Activated naive CD8-positive, alpha-beta T cell treated with anti-CD3 and anti-CD28 coated beads, Interleukin-2, amount 50 U/mL, for 16 hours (primary cell): ENCODE measurements around the gene CDKN2AIP.

ENCODE experiments used
- DNase-seq: peaks from one replicate; pipeline ENCODE4 v3.0.0-alpha.2; 2020; ENCODE audit warnings: low read depth, low spot score

The CDKN2AIP gene, protein sequence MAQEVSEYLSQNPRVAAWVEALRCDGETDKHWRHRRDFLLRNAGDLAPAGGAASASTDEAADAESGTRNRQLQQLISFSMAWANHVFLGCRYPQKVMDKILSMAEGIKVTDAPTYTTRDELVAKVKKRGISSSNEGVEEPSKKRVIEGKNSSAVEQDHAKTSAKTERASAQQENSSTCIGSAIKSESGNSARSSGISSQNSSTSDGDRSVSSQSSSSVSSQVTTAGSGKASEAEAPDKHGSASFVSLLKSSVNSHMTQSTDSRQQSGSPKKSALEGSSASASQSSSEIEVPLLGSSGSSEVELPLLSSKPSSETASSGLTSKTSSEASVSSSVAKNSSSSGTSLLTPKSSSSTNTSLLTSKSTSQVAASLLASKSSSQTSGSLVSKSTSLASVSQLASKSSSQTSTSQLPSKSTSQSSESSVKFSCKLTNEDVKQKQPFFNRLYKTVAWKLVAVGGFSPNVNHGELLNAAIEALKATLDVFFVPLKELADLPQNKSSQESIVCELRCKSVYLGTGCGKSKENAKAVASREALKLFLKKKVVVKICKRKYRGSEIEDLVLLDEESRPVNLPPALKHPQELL

DNA sequence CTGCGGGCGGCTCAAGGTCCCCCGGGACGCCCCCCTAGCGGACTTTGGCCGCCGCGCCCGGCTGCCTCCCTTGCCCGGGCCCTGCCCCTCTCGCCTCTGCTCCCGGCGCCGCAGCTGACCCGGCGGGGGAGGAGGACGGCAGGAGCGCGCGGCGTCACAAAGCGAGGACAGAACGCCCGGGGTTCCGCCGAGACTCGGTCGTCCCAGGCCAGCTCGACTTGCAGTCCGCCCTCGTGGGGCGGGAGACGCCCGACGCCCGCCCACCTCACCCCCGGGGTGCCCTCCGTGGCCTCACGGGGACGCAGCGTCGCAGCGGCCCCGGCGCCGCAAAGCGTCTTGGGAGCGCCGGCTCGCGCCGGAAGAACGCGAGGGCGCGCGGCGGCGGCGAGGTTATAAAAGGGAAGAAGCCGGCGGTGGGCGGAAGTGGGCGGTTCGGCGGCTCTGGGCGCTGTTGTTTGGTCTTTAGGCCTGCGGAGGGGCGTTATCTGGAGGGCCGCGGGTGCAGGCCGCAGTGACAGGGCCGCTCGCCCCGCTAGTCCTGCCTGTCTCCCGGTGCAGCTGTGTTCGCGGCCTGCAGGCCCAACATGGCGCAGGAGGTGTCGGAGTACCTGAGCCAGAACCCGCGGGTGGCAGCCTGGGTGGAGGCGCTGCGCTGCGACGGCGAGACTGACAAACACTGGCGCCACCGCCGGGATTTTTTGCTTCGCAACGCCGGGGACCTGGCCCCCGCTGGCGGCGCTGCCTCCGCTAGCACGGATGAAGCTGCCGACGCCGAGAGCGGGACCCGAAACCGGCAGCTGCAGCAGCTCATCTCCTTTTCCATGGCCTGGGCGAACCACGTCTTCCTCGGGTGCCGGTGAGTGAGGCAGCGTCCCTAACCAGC is at the start of gene CDKN2AIP:
CDKN2AIP (plus strand) TSS at position 423 of the 883 bp plus-strand sequence; CDS start at position 585, 162 bp downstream.
- peak; percentile 86 for DNase-seq

DNA sequence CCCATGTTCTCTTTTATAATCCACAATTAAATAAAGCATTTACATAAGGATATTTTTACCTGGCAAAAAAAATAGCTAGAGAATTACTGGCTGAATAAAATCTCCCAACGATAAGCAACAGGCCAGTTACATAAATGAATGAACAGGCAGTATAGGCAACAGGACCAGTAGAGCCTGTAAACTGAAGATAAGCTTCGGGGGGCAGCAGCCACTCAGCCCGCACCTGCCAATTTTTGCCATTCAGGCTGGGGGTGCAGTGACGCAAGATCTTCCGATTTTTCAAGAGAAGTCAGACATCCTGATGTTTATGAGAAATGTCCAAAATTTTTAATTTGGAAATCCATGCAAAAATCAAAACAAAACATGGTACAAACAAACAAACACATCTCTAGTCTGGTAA is 49.0 kb upstream of the CDKN2AIP start:
- DNase-seq, result no peak

DNA sequence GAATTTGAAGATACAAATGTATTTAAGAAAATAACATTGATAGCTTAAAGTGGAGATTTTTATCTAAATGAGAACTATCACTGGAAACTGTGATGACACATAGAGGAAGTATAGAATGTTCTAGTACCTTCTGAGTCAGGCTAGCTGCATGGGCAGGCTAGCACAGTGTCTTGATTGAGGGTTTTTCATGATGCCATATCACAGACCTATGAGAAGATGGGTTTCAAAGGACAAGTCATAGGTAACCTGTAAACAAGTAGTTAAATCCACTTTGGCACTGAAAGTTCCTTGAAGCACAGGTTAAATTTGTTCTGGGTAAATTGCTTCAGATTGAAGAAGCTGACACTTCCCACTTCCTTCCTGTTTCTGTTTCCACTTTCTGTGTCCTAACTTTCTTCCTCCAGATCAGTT is 48.2 kb upstream of the CDKN2AIP start:
- no peak for DNase-seq

DNA sequence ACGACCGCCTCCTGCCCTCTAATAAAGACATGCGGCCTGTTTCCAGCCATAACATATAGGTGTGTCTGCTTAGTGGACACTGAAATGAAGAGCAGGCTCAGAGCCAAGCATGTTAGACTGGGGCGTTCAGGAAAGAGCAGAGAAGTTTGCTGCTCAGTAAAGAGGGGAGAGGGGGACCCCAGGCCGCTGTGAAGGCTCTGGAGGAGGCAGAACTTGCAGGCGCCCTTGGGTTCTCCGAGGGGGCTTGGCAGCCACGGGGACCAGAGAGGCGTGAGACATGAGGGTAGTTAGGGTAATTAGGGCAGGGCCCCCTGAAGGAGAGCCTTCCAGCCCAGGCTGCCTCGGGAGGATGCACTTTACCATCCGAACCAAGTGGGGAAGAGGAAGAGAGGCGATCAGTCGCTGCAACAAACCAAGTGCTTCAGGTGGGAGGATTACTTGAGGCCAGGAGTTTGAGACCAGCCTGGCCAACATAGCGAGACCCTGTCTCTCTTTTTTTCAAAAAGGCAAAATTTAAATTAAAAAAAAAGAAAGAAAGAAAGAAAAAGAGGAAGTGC is 46.6 kb upstream of the CDKN2AIP start:
- no peak for DNase-seq

DNA sequence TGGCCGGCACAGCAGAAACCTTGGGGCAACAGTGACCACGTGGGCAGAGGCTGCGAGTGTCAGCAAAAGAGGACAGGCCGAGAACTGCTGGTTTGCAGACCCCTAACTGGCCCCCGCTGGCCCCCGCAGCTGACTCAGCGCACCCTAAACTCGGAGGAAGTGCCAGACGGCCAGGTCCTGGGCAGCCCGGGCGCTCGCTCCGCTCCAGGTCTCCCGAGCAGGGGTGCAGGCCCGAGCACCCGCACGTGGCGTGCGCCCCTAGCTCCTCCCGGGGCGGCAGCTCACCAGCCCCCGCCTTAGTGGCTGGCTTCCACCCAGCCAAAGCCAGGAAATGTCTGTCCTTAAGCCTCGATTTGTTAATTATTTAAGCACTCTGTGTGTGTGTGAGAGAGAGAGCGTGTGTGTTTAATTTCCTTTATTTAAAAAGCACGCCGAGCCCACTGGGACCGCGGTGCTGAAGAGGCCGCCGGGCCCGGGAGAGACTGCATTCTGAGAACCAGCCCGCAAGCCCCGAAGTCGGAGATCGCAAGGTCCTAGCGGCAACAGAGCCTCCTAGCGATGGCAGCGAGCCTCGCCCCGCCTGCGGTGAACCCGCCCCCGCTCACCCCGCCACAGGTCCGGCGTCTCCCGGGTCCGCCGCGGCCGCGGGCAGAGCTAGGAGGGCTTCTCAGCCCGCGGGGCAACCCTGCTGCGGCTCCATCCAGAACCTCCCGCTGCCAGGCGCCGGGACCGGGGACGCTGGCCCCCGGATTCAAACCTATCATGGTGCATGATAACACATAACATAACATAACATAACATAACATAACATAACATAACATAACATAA is 45.9 kb upstream of the CDKN2AIP start:
- DNase-seq, result peak; percentile 21

DNA sequence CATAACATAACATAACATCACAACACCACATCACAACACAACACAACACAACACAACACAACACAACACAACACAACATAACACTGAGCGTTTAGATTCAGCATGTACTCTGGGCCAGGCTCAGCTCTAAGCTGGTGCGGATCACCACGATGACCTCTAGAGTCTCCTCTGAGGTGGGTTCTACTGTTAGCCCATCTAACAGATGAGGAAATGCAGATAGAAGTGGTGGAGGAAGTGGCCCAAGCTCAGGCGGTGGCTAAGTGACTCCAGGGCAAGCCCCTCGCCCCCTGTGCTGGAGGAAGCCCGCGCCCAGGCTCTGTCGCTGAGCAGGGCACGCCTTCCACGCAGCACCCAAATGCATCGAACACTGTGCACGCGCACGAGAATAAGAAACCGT is 45.3 kb upstream of the CDKN2AIP start:
- DNase-seq, result no peak

DNA sequence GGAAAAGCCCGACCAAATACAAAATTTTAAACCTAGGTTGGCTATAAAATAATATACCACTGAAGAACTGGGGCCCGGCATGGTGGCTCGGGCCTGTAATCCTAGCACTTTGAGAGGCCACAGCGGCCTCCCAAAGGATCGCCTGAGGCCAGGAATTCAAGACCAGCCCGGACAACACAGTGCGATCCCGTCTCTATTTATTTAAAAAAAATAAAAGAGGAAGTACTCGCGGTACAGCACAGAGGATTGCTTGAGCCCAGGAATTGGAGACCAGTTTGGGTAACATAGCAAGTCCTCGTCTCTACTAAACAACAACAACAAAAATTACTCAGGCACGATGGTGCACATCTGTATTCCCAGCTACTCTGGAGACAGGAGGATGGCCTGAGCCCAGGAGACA is 44.8 kb upstream of the CDKN2AIP start:
- no peak for DNase-seq

DNA sequence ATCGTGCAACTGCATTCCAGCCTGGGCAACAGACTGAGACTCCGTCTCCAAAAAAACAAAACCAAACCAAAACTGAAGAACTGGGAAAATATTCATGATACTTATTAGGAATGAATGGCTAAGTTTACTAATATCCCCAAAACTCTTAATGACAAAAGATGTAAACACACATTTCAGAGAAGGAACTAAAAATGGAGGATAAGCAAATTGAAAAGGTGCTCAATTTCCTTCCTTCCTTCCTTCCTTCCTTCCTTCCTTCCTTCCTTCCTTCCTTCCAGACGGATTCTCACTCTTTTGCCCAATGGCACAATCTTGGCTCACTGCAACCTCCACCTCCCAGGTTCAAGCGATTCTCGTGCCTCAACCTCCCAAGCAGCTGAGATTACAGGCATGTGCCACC is 44.4 kb upstream of the CDKN2AIP start:
- DNase-seq, result no peak

DNA sequence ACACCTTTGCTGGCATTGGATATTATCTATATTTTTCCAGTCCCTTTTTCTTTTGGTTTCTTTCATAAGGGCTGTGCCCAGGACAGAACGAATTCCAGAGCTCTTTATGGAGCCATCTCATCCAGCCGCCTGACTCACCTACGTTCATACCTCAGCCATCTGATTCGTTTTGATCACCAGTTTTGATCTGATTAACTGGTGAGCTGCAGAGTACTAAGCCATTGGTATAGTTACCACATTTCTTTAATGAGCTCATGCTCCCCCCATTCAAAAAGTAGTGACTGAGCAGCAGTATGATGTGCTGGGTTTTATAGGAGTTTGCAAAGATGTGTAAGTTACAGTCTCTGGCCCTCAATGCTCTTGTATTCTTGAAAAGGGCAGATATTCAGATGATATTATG is 43.0 kb upstream of the CDKN2AIP start:
- no peak for DNase-seq

DNA sequence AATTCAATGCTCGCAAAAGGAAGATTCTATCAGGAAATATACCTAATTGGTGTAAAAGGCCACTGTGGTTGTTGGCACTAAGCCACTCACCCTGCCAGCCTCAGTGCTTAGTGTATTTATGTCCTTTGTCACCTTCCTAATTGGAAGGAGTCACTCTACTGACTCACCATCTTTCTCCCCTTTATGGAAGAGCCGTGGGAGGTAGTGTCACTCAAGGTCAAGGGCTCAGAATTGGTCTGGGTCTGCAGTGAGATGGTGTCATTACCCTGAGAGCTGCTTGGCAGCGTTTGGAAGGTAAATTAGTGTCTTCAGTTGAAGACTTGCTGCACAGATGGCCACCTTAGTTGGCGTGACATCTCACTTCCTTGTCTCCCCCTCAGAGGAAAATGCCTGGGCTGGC is 41.7 kb upstream of the CDKN2AIP start:
- DNase-seq, result no peak

DNA sequence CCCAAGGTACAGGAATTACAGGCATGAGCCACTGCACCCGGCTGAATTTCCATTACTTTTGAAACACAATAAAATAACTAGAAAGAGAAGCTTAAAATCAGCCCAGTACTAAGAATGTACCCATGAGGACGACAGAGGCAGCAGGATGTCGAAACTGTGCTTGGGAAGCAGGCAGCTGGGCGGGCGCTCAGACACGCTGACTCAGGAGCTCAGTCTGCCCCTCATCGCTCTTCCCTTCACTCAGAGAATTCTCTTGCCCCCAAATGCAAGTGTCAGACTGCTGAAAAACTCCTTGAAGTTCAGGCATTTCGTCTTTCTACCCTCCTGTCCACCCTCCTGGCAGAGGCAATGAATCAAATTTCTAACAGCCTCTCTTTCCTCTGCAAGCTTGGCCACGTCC is 41.0 kb upstream of the CDKN2AIP start:
- no peak for DNase-seq

DNA sequence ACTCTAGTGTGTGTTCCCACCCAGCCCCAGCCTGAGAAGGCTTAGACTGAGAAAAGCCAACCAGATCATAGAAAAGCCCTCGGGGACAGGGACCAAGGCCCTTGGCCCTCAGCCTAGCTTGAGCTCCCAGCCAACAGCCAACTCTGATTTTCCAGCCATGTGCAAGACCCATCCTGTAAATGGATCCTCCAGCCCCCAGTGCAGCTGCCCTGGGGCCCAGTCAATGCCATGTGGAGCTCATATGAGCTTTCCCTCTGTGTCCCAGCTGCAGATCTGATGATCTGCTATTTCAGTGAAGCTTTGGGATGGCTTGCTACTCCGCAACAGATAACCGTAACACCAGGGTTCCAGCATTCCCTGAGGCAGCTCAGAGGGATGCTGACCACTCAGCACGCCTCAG is 40.5 kb upstream of the CDKN2AIP start:
- DNase-seq, result no peak

DNA sequence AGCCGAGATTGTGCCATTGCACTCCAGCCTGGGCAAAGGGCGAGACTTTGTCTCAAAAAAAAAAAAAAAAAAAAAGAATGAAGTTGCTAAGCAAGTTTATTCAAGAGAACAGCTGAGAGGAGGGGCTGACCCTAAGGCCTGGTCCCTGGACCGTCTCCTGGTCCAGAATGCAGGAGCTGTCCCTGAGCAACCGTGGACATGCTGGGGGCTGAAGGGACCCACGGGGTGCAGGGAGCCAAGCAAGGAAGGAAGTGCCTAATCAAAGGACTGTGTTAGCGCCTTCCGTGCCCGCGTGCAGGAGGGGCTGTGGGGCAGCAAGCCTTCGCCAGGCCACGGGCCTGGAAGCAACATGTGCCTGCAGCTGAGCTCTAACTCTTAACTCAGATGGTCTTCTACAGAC is 39.1 kb upstream of the CDKN2AIP start:
- no peak for DNase-seq

DNA sequence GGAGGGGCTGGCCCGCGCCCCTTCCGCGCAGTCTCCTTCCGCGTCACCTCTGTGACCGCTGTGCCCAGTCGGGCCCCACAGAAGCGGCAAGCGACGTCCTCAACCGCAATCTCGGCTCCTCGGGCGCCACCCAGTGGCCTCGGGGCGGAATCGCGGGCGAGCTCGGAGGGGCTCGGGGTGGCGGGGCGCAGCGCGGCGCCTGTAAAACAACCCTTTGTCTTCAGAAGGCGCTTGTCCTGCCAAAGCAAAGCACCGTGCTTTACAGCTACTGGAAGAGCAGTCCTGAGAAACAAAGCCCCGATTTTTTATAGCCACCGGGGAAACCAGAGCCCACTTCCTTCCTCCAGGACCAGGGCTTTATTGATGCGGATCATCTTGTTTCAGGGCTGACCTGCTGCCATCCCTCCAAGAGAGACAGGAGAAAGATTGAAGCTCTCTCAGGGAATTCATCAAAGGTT is 37.3 kb upstream of the CDKN2AIP start:
- DNase-seq, result peak; percentile 90

DNA sequence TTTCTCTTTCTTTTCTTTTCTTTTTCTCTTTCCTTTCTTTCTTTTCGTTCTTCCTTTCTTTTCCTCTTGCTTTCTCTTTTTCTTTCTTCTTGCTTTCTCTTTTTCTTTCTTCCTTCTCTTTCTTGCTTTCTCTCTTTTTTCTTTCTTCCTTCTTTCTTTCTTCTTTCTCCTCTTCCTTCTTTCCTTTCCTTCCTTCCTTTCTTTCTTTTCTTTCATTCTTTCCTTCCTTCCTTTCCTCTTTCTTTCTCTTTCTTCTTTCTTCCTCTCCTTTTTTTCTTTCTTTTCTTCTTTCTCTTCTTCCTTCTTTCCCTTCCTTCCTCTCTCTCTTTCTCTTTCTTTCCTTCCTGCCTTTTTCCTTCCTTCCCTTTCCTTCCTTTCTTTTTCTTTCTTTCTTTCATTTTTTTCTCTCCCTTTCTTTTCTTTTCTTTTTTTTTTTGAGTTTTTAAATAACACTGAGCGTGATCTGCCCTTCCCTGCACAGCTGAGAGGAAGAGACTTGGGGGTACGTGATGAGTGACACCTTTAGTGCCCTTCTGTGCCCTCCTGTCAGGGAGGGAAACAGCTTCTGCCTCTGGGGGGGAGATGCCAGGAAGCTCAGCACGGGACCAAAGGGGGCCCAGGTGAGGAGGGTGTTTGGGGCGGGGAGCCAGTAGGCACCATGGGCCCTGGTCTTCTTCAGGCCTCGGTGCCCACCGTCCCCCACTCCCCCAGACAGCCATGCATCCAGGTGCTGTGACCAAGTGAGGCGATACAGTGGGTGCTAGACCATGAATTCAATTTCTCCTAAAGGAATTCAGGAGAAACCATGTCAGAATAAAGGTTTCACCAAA is 36.6 kb upstream of the CDKN2AIP start:
- no peak for DNase-seq

DNA sequence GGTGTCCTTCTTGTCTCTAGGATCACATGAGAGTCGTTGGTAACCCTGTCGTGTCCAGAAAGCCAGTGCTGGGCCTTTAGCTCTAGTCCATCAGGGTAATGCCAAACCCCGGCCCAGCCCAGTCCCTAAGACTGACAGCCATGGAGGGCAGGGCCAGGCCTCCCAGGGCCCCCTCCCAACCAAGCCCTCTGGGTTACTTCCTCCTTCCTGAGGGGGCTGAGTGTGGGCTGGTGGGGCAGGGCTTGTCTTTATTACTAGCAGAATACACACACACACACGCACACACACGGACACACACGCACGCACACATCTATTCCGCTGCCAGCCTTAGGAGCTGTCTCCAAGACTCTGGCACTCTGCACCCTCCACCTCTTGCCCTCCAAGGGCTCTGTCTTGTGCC is 35.6 kb upstream of the CDKN2AIP start:
- DNase-seq, result no peak

DNA sequence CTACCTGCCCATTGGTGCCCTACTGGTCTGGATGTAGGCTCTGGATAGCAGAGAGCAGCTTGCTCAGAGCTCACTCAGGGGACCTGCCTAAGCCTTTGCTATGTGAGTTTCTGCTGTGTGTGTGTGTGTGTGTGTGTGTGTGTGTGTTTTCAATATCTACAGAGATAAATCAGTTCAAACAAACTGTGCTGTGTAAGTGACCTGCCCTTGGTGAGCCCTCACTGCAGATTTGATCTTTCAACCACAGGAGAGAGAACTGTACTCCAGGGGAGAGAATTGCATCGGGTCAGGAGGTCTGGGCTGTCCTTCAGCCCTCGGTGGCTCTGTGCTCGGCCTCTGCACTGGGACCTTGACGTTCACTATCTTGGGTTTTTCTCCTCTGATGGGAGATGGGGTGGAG is 35.0 kb upstream of the CDKN2AIP start:
- no peak for DNase-seq

DNA sequence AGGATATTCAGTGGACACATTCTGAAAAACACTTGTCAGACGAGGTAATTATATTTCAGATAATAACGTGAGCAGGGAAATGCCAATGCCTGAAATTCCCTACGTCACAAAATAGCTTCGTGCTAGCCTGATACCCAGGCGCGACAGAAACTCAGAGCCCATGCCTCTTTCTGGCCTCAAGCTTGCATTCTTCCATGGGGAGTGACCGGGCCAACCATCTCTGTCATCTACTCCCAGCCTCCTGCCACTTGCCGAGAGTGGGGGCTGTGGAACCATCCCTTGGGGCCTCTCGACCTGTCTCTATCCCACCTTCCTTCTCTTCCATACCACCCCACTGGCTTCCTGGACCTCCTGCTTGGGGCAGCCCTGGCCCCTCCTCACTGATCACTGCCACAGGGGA is 34.5 kb upstream of the CDKN2AIP start:
- DNase-seq, result no peak

DNA sequence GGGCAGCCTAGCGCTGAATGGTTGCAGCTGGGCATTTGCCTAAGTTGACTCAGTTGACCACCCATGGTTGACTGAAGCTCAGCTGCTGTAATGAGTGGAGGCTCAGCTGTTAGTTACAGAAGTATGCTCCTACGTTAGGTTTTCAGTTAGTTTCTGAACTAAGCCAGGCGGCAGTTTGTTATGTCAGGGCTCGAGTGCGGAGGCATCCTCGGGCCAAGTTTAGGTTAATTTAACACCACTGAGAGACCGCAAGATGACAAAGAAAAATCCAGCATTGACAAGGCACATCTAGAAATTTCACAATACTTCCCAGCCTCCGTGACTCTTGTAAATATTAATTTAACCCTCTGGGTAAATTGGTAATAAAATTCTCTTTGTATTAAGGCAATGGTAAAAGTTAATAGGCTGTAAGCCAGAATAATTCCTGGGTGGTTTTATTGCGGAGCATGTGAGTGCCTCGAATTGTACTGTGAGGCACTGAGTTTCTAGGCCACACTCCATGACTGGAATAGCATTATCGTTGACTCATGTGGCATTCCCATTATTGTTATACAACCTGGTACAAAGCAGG is 33.1 kb upstream of the CDKN2AIP start:
- no peak for DNase-seq

DNA sequence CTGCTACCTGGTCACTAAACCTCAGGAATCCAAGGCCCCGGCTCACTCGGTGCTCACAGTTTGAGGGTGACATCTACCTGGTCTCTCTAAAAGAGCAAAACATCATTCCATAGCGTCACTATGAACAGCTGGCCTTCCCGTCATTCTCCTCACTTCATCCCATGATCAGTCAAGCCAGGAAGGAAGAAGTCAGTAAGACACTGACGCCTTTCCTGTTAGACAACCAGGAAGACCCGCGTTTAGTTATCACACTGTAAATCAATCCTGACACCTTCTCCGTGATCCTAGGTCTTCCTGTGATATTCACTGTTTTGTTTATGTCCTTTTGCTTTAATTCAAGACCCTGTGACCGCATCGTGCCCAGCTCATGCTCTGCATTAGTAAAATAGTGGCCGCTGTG is 31.6 kb upstream of the CDKN2AIP start:
- DNase-seq, result no peak
